Activated CD4-positive, alpha-beta T cell treated with anti-CD3 and anti-CD28 coated beads for 1 hour (primary cell): Measurements from ENCODE around the gene MAGI1.

ENCODE experiments used
- DNase-seq: peaks from one replicate; pipeline ENCODE4 v3.0.0-alpha.2; 2020

The MAGI1 gene

DNA sequence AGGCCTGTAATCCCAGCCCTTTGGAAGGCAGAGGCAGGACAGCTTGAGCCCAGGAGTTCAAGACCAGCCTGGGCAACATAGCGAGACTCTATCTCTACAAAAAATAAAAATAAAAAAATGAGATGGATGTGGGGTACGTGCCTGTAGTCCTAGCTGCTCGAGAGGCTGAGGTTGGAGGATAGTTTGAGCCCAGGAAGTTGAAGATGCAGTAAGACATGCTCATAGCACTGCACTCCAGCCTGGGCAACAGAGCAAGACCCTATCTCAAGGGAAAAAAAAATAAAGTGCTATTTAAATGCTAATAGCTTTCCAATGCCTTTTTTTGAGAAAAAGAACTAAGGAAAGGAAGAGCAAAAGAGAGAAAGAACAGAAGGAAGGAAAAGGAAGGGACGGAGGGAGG, 94.5 kb downstream of the MAGI1 start:
- no peak for DNase-seq

DNA sequence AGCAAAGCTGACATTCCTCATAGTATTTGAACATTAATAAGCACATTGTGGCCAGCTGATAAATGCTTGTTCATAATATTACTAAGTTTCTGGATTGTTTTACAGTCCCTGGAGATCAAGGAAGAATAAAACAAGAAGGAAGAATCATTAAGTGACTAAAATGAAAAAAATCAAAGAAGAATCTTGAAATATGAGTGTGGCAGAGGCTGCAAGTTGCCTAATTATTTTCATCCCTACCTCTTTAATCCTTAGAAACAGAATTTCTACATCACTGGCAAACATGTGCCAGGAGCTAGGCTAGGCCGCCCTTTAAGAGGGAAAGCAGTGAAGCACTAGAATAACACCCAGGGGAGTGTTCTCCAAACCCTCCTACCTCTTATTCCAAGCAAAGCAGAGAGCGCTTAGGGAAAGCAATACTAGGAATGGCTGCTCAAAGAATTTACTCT, 98.9 kb downstream of the MAGI1 start:
- DNase-seq = no peak

DNA sequence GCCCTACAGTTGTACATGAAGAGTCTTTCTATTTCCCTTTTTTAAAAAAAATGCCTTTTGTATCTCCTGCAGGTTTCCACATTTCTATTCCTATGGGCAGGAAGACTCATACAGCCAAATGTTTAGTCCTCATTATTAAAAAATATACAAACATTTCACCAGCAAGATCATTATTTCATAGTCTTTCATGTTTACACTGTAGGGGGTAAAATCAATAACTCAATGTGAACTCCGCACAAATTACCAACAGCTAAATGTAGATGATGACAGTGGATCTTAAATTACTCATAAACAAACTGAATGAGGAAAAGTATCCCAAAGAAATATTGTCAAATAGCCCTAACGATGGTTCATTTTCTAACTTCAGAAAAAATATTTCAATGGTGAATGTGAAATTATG, 99.5 kb downstream of the MAGI1 start:
- DNase-seq = no peak

DNA sequence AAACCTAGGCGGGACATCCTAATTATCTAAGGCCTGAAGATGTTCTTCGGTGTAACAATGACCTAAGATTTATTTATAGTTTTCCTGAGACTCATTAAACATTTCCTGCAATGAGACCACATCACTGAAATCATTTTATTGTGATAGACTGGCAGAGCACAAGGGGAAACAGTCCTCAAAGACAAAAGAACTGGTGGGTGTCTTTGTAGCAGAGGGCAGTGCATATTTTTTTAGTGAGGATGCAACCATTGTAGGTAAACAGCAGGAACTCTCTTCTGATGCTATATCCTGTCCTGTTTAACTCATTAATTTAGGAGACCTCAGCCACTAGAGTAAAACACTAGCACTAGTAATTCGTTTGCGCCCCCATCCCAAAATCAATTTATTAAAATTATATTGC, 100.0 kb downstream of the MAGI1 start:
- DNase-seq = no peak

DNA sequence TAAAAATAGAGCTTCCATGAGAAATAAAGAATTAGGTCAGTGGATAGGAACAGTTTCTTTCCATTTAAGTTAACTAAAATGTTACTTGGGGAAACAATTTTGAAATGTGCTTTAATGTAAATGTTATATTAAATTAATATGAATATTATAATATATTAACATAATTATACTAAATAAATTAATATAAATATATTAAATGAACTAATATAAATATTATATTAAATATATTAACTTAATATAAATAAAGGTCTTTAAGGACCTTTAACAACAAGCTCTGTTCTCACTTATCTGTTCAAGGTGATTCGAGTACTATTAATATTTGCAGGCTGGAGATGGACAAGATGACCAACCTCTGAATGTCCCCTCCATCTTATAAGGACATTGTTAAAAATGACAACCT, 100.6 kb downstream of the MAGI1 start:
- DNase-seq = no peak

DNA sequence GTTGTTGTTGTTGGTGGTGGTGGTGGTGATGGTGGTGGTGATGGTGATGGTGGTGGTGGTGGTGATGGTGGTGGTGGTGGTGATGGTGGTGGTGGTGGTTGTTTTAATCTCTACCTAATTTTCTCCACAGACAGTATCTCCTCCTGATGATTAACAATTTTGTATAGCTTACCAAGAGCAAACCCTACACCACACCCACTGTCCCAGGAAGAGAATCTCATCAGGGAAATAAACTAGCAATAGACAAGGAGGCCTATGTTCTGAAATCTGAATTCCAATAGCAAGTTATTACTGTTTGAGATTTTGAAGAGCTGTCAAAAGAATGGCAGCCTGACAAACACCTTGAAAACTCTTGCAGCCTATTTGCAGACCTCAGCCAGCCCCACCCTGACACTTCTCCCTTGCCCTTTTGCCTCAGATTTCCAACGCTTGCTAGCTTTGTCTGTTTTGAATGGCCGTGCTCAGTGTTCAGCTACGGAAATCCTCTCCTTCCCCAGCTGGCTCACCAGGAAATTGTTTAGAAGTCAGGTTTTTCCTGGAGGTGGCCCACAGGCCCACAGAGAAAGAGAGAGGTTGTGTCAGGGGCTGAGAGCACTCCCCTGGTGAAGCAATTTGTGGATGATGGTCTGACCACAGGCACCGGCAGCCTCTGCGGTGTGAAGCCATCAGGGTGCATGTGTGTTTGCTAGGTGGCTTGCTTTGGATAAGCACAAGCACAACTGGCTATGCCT, 101.6 kb downstream of the MAGI1 start:
- DNase-seq = no peak

DNA sequence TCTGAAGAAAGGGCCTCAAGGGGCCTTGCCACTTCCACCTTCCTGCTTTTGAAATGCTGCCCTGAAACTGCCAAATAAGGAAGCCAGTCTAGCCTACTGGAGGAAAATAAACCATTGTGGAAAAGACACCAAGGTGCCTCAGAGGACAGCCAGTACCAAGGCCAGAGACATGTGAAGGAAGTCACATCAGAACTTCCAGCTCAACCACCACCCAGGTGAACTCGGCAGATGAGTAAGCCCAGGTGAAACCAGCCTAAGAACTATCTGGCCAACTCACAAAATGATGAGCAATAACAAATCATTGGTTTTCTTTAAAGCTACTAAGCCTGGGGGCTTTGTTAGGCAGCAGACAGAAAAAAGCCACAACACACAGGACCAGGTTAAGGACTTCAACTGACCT, 103.0 kb downstream of the MAGI1 start:
- no peak for DNase-seq

DNA sequence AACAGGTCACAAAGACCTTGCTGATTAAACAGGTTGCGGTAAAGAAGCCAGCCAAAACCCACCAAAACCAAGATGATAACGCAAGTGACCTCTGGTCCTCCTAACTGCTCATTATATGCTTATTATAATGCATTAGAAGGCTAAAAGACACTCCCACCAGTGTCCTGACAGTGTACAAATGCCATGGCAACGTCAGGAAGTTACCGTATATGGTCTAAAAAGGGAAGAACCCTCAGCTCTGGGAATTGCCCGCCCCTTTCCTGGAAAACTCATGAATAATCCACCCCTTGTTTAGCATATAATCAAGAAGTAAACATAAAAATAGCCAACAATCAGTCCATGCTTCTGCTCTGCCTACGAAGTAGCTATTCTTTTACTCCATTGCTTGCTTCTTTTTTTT, 108.1 kb downstream of the MAGI1 start:
- DNase-seq = no peak

DNA sequence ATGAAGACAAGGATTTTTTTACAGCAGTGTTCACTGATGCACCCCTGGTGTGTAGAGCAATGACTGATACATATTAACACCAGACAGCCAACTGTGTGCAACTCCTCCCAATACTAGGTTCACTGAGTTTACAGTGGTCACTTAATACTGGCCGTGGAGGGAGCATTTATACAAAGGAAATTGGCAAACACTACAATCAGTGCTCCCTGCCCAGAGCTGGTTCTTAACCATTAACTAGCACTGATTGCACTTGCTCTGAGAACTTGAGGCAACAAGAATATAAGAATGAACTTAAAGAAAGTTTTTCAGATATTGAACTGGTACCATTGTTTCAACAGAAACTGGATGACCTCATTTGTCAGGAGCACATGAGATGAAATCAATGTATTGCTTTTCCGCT, 110.6 kb downstream of the MAGI1 start:
- no peak for DNase-seq

DNA sequence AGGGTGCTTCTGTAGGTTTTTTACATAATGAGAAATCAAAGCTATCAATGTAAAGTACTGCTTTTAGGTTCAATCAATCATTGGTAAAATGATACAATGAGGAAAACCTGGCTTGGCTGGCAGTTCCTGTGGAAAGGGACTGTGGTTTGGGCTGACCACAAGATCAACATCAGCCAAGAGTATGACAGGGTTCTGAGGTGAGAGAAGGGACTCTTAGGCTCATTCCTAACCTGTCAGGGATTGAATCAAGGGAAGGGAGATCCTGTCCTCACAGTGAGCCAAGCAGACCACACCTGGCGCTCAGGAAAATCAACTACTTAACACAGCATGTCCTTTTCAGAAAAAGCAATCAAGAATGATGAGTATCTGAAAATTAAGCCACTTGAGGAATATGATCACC, 111.1 kb downstream of the MAGI1 start:
- DNase-seq = no peak

DNA sequence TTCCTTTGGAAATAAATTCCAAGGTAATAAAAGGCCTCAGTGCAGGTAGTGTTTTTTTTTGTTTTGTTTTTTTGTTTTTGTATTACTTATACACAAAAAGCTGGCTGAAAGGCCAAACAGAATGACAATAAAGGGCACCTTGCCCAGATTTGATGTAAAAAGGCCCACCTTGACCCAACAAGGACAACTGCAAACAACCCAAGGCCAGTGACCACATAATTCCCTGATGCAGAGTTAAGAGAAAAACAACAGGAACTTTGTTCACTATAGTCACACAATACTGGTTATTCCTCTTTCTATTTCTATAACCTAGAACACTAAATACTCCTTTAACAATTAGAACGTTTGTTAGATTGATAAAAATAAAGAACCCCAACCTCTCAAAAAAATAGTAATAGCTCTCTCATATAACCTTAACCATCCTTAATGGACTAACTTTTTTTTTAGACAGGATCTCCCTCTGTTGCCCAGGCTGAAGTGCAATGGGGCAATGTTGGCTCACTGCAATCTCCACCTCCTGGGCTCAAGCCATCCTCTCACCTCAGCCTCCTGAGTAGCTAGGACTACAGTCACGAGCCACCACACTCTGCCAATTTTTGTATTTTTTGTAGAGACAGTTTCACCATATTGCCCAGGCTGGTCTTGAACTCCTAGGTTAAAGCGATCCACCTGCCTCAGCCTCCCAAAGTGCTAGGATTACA, 113.3 kb downstream of the MAGI1 start:
- DNase-seq = no peak

DNA sequence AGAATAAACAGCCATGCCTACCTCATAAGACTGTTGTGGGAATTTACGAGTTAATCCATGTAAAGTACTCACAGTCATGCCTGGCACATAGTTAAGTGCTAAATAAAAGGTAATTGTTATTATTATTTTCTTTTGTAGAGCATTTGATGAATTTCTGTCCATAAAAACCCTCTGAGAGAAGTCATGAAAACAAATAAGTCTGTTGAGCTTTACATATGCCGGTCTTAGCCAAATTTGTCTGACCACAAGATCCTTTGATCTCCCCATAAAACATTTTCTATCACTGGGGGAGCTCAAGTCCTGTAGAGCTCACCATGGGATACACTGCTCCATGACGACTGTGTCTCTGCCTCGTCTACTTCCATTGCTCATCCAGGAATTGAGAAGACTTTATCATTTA, 114.0 kb downstream of the MAGI1 start:
- no peak for DNase-seq

DNA sequence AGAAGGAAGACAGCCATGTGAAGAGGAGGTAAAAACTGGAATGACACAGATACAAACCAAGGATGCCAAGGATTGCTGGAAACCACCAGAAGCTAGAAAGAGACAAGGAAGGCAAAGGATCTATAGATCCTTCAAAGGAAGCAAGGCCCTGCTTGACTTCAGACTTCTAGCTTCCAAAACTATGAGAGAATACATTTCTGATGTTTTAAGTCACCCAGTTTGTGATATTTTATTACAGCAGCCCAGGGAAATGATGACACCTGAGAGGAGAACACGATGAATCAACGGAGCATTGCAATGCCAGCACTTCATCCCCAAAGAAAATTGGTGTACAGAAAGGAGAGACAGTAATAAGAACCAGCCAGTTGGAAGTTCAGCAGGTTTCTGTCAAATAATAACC, 116.3 kb downstream of the MAGI1 start:
- DNase-seq = no peak

DNA sequence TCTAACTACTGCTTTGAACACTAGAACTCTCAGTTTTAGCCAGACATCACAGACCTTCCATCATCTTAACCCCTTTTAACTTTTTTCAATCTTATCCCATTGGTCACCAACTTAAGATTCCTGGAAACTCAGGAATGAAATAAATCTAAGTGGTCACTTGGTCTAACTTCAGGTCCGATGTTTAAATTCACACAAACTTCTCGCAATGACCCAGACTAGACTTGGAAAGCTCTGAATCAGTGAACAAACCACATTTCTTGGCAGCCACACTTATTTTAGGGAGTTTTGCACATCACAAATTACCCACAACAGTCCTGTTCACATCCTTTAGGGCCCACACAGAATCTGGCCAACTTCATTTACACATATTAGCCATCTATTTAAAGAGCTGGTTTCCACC, 118.9 kb downstream of the MAGI1 start:
- DNase-seq = no peak

DNA sequence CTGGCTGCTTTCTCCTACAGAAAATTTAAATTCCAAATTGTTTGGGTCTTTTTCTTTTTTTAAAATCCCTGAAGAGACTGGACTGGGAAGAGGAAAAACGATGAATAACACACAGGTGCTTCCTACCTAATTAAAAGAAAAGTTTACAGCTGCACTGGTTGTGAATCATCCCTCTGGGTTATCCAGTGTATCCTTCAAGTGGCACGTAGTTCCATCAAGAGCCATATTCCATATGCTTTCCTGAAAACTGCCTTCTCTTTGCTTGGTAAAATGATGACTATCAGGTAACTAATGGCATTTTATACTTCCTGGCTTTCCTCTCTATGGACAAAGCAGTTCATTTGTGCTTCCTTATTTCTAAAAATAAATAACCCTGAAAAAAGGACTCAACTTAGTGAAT, 123.2 kb downstream of the MAGI1 start:
- no peak for DNase-seq

DNA sequence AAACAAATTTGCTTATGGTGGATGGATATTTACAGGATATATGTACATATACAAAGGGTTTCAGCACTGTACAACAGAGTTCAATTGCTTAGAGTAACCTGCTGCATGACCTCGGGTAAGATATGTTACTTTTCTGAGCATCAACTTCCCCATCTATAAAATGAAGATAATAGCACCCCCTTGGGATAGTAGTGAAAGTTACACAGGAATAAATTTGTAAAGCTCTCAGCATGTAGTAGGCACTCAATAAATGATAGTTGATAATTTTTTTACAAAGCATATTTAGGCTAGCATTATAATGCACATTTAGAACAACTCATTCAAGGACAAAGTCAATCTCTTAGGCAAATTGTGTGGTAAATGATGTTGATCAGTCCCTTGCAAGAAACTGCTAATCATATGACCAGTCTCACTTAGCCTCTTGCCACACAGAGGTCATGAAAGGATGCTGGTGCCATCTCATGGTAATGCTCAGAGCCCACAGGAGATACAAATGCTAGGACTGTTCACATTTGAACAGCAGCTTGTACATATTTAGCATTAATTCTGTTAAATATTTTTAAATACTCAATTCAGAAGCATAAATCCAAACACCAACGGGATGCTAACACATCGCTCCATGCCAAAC, 123.9 kb downstream of the MAGI1 start:
- DNase-seq = no peak

DNA sequence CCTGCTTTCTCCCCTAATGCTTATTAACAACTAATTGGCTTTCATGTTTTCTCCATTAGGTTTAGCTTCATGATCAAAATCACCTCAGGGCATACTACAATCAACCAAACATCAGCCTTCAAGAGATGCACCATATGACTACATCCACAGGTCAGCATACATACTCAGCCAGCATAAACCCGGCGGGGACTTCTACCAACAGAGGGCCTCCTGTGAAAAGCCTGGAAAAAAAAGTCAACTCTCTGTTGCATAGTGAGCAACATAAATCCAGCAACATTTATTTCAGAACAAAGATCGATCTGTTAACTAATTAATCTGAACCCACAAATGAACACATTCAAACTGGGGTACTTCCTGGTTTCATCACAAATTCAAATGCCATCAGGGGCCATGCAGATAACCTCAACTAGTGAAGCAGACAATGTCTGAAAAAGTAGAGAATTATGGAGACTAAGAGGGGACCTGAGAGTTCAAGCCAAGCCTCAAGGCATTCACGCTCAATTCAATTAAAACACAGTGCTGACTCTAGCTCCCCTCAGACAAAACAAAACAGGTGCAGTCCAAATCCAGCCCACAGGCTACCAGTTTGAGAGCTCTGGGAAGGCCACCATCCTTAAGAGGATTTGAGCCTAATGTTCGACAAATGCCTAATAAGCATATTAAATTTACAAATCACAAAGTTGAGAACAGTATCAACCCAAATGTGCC, 124.5 kb downstream of the MAGI1 start:
- DNase-seq = no peak

DNA sequence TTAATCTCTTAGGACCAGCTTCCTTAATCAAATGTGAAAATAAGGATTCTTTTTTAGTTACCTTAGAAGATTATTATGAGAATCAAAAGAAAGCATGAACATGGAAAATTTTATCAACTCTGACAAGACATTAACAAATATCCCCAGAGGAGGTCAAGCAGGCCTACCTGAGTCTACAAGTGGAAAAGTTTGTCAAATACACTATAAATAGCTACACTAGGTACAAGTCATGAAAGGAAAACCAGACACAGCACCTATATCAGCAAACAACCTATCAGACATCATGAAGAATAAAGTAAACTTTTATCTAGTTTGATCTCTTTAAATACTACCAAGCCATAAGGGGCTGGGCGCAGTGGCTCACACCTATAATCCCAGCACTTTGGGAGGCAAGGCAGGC, 126.1 kb downstream of the MAGI1 start:
- no peak for DNase-seq

DNA sequence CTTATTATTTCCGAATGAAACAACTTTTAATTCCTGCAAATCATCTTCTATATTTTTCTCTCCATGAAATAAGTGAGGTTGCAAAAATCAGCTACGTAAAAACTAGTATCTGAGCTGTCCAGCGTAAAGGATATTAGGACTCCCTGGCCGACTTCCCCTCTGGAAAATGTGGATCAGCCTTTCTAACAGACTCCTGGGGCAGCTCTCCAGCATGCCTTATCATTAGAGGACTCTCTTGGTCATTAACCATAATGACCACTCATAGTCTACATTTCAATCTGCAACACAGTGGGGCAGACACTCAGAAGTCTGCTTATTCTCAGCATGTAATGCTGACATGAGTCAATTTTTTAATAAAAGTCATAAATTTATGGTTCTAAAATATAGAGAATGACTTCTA, 130.1 kb downstream of the MAGI1 start:
- no peak for DNase-seq

DNA sequence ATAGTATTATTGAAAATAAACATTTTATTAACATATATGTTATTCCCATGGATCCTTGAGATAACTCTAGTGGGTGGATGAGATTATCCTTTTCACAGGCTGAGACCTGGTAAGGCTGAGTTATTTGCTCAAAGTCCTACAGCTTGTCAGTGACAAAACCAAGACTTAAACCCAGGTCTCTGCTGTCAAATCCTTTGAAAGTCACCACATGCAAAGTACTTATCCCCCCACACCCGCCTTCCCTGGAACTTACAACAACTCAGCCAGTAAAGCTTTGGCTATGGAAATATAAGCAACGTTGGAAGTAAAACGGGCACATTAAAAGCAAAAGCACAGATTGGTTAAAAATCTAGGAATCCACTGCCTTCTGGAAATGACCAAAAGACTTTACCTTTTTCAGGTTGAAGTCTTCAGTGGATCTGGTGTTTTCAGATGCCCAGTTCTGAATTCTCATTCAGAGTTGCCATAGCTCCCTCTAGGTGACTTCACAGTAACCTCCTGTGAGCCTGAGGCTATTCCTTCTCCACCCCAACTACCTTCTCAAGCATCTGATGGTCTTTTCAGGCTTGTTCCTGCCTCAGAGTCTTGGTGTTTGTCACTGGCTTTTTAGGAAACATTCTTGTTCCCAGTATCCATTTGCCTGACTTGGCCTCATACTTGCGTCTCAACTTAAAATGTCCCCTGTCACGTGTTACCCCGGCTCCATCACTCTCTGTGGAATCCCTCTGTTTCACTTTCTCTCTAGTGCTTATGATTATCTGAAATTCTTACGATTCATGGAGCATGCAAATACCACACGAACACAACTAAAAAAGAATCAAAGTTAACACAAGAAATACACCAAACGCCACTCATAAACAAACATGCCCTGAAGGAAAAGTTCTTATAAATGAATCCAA, 131.2 kb downstream of the MAGI1 start:
- no peak for DNase-seq

DNA sequence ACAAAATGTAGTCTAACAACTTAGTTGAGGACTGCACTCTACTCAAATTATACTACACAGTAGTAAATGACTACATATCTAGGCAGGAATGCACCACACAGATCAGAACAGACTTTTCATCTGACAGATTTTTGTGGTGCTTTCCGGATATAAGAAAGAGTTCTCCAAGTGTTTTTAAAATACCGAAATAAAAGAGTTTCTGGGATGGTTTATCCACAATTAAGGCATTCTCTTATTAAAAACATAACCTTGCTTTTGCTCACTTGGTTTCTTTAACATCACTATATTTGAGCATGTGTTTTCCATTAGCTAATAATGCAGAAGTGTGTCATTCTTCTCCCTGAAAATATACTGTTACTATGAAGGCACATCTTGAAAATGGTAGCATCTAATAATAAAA, 132.9 kb downstream of the MAGI1 start:
- no peak for DNase-seq

DNA sequence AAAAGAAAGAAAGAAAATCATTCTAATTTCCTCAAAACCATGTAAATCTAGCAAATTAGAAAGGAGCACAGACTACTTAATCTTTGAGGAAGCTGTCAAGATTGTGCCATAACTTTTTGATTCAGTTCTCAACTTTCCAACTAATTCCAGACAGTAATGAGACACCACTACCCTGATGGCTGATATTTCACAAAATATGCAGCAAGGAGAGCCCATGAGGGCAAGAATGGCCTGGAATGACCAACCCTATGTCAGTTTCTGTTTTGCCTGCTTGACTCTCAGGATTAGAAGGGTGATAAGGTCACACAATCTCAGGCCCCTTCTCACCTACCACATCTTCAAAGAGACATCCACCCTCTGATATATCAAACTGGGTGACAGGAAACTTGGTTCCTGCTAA, 134.7 kb downstream of the MAGI1 start:
- no peak for DNase-seq
